Upper lobe of left lung (tissue), 4 donors: ENCODE results near the gene SMYD3.

Experiments
- POLR2A ChIP-seq, 4 donors: fragments of 450-650 bp; IDR thresholded peaks; one replicate each; pipeline ENCODE4 v1.5.1; 2016 to 2017; ENCODE audit warnings: antibody characterized with exemption in 4 of 4, mild to moderate bottlenecking in 2 of 4
- POLR2AphosphoS5 ChIP-seq, 2 donors: sonication (generic); formaldehyde crosslinking; IDR thresholded peaks; one replicate each; pipeline ENCODE4 v1.5.1; 2017; ENCODE audit warnings: antibody characterized with exemption in 2 of 2
- TF ChIP-seq, protein P1 (sequence below), 6 experiments: fragments of 450-650 bp in 4 of 6; fragments of 200-600 bp in 2 of 6; sonication (generic) in 2 of 6; IDR thresholded peaks; one replicate each; pipeline ENCODE4 v1.5.1; 2016 to 2019; ENCODE audit warnings: antibody characterized with exemption in 6 of 6

DNA sequence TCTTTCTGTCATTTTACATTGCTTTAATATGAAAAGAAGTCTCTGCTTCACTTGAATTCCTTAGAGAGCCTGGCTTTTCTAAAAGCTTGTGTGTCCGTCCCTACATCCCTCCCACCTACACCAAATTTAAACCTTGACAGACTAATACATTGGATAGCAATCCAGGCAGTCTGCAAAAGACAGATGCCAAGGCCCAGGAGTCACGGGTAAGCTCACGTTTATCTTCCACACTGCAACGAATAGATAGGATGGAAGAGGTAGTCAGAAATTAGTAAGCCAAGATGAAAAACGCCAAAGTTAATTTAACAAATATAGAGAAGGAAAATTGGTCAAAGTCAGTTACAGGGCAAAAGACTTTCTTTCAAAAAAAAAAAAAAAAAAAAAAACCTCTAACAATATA is 338.1 kb downstream of the SMYD3 start:
- TF ChIP-seq, protein P1, sequence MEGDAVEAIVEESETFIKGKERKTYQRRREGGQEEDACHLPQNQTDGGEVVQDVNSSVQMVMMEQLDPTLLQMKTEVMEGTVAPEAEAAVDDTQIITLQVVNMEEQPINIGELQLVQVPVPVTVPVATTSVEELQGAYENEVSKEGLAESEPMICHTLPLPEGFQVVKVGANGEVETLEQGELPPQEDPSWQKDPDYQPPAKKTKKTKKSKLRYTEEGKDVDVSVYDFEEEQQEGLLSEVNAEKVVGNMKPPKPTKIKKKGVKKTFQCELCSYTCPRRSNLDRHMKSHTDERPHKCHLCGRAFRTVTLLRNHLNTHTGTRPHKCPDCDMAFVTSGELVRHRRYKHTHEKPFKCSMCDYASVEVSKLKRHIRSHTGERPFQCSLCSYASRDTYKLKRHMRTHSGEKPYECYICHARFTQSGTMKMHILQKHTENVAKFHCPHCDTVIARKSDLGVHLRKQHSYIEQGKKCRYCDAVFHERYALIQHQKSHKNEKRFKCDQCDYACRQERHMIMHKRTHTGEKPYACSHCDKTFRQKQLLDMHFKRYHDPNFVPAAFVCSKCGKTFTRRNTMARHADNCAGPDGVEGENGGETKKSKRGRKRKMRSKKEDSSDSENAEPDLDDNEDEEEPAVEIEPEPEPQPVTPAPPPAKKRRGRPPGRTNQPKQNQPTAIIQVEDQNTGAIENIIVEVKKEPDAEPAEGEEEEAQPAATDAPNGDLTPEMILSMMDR (IDR thresholded peaks at IDR 0.05) = no peak
- TF ChIP-seq POLR2AphosphoS5 (IDR thresholded peaks at IDR 0.05) (no peak), POLR2A (IDR thresholded peaks at IDR 0.05) (no peak)
